Medulla oblongata (tissue), 1 donor: ENCODE measurements around the gene BHMT2.

Experiments
- DNase-seq: peaks from one replicate; pipeline ENCODE4 v3.0.0-alpha.2; 2015; ENCODE audit errors: extremely low spot score

Gene BHMT2, protein sequence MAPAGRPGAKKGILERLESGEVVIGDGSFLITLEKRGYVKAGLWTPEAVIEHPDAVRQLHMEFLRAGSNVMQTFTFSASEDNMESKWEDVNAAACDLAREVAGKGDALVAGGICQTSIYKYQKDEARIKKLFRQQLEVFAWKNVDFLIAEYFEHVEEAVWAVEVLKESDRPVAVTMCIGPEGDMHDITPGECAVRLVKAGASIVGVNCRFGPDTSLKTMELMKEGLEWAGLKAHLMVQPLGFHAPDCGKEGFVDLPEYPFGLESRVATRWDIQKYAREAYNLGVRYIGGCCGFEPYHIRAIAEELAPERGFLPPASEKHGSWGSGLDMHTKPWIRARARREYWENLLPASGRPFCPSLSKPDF

DNA sequence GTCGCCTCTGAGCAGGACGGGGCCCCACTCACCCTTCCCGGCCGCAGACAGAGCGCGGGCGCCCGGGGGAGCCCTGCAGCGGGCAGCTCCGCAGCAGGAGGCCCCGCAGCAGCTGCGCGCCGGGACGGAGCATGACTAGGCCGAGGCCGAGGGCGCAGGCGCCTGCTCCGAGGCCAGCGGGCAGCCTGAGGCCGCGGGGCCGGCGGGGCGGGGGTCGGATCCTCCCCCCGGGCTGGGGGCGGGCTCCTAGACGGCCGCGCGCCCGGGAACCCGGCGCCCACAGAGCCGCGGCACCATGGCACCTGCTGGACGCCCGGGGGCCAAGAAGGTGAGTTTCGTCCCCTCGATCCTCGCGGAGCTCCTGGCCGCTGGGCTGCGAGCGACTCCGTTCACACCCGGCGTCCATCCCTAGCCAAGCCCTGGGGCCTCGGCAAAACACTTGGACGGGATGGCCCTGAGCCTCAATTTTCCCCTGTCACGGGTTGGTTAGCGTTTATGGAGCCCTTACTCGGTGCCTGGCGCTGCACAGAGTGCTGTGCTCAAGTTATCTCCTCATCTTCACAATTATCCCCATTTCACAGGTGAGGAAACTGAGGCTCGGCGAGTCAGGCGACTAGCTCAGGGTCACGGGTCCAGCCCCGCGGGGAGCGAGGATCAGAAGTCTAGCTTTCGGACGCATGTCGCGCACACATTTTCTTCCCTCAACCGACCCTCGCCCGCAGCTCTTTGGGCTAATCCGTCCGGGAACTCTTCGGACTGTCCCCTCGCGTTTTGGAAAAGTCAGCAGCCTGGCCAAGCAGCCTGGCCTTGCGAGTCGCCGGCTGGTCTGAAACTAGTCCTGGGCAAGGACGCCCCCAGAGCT, at the start of gene BHMT2, which contains the start of gene DMGDH:
TSS of gene BHMT2 (plus strand) at position 280 of the 862 bp plus-strand sequence. CDS start at position 296, 16 bp downstream.
TSS of gene DMGDH (minus strand) at position 187 of the 862 bp plus-strand sequence. CDS start at position 133, 54 bp downstream.
- no peak for DNase-seq

DNA sequence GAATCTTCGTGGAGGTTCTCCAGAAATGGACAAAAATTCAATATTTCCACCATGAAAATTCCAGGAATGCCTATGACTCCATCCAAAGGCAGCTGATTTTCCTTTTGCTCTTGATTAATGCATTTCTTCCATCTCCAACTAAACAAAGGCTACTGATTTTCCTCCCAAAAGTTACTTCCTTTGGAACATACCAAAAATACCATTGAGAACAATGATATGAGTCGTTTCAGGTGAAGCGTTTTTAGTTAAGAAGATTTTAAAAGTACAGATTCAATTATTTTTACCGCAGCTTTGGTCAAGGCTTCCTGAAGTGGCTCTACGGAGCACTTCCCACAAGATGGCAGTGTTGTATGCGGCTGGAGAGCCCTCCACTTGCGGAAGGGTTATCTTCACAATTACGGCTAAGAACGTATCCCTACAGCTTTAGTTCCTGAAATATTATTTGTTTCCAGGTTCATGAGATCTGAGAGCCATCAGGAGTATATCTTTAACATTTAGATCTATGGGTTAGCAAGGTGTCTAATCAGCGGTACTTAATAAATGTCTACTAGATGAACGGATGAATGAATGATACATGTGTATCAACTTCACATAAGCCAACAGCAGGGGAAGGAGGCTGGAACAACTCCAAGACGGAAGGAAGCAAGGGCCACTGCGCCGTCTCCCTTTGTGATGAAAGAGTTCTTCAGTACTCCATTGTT, 48.6 kb upstream of the BHMT2 start:
- DNase-seq, result peak; percentile 82

- DNase-seq, result no peak
Measured at GRCh38 chr5:79021753-79022152, 47.8 kb upstream of the BHMT2 start.

- no peak for DNase-seq
Measured at GRCh38 chr5:79022771-79023170, 46.8 kb upstream of the BHMT2 start.

- no peak for DNase-seq
Measured at GRCh38 chr5:79023348-79023747, 46.2 kb upstream of the BHMT2 start.

GRCh38 chr5:79023947-79024346, 45.6 kb upstream of the BHMT2 start:
- DNase-seq, result no peak

DNA sequence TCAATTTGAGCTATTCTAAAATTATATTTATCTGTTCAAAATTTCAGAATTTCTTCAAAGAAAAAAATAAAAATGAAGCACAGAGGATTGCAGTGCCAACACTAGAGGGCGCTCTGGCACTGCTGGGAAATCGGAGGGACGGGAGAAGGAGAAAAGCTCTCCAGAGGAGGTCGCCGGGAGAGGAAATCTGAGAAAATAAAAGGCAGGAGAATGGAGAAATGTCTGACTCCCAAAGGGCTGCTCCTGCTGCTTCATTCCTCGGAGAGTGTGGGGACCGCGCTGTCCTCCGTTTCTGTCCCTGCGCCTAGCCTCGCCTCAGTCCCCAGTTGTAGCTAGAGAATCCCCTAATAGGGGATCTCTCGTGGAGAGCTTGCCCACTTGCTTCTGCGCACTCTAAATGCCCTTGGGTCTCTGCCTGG, 44.5 kb upstream of the BHMT2 start:
- peak; percentile 82 for DNase-seq

- no peak for DNase-seq
Measured at GRCh38 chr5:79030663-79031484, 38.7 kb upstream of the BHMT2 start.

- DNase-seq, result no peak
Measured at GRCh38 chr5:79031485-79031867, 38.1 kb upstream of the BHMT2 start.

DNA sequence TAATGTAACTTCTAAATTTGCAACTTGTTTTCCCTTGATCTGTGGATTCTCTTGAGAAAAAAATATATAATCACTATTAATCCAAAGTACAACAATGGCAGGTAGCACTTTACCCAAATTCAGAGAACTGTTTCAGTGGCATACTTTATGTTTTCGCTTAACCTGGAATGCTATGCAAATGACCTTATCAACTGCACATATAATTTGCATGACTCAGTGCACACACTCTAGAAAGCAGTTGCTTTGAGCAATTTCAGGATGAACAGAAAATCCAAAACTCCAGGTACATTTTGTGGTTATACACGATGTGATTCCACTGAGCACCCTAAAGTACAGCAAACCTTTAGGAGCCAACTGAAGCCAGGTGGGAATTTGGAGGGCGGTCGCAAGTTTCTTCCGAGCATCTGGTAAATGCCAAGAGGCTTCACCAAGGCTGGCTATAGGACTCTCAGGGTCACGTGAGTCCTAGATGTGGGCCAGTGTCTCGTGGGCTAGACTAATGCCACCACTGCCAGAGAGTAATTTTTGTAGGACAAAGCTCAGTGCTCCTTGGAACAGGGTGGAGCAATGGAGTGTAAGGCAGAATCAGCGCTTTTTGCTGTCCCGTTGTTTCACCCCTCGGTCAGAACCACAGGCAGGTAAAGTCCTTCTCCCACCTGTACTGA, 37.4 kb upstream of the BHMT2 start:
- no peak for DNase-seq

- no peak for DNase-seq
Measured at GRCh38 chr5:79032782-79033181, 36.8 kb upstream of the BHMT2 start.

GRCh38 chr5:79035237-79035636, 34.3 kb upstream of the BHMT2 start:
- DNase-seq, result no peak

- DNase-seq, result no peak
Measured at GRCh38 chr5:79036769-79037168, 32.8 kb upstream of the BHMT2 start.

DNA sequence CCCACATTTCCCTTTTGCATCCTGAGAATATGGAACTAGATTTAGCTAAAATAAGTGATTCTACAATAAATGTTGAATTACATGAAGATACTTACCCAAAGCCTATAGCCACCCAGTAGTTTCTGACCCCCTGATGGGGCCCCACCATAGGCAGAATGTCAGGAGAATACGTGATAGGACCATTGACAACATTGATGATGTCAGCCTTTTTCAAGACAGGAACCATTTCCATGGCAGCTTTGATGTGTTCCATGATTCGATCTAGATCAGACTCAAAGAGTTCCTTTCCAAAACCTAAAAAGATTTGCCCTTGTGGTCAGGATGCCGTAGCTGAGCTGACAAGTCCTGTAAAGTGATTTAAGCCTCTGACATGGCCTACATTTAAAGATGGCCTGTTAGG, 27.4 kb upstream of the BHMT2 start:
- DNase-seq, result no peak

- no peak for DNase-seq
Measured at GRCh38 chr5:79047199-79047598, 22.4 kb upstream of the BHMT2 start.

- DNase-seq, result no peak
Measured at GRCh38 chr5:79048437-79048836, 21.1 kb upstream of the BHMT2 start.

DNA sequence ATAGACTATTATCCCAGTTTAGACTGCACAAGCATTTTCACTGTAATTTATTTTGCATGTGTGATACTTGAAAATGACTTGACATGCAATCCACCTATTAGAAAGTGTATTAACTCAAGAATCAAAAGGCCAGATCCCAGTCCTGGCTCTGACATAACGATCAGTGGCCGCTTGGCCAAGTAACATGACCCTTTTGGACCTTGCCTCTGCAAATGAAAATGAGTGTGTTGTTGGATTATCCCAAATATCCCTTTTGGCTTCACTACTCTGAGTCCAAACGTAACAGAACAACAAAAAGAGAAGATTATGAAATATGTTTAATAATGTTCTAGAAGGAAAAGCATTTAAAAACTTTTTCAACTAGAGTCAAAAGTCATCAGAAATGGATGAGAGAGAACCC, 19.1 kb upstream of the BHMT2 start:
- DNase-seq, result no peak

DNA sequence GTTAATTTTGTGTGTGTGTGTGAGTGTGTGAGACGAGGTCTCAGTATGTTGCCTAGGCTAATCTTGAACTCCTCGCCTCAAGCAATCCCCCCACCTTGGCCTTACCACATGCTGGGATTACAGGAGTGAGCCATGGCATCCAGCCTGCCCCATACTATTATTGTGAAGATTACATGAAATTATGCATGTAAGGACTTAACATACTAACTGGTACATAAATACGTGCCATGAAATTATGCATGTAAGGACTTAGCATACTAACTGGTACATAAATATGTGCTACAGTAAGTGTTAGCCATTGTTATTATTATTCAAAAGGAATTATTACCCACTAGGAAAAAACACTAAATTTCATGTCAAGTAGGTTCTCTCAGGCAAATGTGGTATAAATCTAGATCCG, 16.2 kb upstream of the BHMT2 start:
- no peak for DNase-seq

GRCh38 chr5:79055017-79055416, 14.6 kb upstream of the BHMT2 start:
- no peak for DNase-seq

DNA sequence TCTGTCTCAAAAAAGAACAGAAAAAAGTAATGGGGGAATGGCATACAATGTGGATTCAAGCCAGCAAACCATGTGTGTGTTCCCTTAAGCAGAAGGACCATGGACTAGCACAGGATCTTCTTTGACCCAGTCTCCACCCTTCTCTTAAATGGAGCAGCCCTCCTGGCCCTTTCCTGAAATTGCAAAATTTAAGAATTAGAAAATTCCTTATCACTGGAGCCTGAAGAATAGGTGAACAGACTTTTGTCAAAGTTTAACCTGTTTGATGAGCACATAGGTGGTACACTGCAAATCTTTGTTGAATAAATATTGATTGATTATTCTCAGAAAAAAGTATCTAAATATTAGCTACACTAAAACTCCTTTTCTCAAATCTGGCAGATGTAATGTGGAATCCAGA, 12.7 kb upstream of the BHMT2 start:
- DNase-seq, result no peak

- DNase-seq, result no peak
Measured at GRCh38 chr5:79059674-79060073, 9.9 kb upstream of the BHMT2 start.
